Fibroblast of the aortic adventitia (primary cell): ENCODE results near the gene NCOA5. TPM values are rescaled to one million over a fixed set of nuclear protein-coding genes. Genes with fewer than 3 reads are reported as not detected.
A peak's percentile ranks its signal among the peaks of the same experiment; 100 is the strongest.

Experiments used
- DNase-seq: peaks from one replicate; pipeline ENCODE4 v3.0.0-alpha.2; 2010; ENCODE audit warnings: low read depth
- H3K4me3 ChIP-seq: 2 replicates; pipeline ENCODE4 v1.5.1; 2011; ENCODE audit warnings: low read depth, mild to moderate bottlenecking, control low read depth, low read length, moderate library complexity
- total RNA-seq: library from RNA; depleted of rRNA; stranded (reverse); fragments of >200 nt; gene quantifications from 2 replicates; pipeline ENCODE4 v1.2.3, GENCODE V29; 2012; ENCODE audit warnings: low replicate concordance
- TF ChIP-seq, protein P1 (sequence below): IDR thresholded peaks from 2 replicates; pipeline ENCODE4 v1.5.1; 2011; ENCODE audit warnings: mild to moderate bottlenecking, low read length, control low read depth, inconsistent platforms; ENCODE audit not compliant: insufficient read depth

The NCOA5 gene
- total RNA-seq, 1 donor = 24.0 TPM

DNA sequence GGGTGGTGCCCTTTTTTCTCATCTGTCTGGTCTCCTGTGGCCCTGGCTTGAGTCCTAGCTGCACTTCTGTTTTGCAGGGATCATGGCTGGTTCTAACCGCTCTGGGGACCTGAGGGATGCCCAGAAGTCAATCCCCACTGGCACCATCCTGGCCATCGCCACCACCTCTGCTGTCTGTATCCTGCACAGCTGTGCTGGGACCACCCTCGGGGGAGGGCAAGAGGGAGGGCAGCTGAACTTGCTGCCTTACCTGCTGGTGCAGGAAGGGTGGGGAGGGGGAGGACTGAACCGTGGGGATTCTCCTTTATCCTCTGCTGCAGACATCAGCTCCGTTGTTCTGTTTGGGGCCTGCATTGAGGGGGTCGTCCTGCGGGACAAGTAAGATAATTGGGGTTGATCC, 46.2 kb downstream of the NCOA5 start:
- no peak for DNase-seq
- TF ChIP-seq, protein P1, sequence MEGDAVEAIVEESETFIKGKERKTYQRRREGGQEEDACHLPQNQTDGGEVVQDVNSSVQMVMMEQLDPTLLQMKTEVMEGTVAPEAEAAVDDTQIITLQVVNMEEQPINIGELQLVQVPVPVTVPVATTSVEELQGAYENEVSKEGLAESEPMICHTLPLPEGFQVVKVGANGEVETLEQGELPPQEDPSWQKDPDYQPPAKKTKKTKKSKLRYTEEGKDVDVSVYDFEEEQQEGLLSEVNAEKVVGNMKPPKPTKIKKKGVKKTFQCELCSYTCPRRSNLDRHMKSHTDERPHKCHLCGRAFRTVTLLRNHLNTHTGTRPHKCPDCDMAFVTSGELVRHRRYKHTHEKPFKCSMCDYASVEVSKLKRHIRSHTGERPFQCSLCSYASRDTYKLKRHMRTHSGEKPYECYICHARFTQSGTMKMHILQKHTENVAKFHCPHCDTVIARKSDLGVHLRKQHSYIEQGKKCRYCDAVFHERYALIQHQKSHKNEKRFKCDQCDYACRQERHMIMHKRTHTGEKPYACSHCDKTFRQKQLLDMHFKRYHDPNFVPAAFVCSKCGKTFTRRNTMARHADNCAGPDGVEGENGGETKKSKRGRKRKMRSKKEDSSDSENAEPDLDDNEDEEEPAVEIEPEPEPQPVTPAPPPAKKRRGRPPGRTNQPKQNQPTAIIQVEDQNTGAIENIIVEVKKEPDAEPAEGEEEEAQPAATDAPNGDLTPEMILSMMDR = no peak
- H3K4me3 ChIP-seq = no peak overlapping the region

DNA sequence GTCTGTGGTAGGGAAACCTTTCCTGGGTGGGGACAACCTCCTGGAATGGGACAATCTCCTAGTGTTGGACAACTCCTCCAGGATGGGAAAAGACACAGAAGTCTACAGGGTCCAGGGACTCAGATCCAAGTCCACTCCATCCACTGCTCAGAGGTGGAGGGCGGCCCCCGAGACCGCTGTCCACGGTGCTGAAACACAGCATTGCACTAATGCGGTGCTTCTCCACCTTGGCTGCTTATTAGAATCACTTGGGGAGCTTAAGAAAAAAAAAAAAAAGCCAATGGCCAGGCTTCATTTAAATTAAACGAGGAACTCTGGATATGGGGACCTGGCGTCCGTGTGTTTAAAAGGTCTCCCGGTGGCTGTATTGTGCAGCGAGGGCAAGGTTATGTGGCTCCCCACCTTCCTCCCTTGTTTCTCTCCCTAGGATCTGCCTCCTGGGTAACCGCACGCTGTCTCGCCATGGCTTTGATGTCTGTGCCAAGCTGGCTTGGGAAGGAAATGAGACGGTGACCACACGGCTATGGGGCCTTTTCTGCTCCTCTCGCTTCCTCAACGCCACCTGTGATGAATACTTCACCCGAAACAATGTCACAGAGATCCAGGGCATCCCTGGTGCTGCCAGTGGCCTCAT, 48.7 kb downstream of the NCOA5 start:
- TF ChIP-seq, protein P1 = no peak
- no peak overlapping the region for H3K4me3 ChIP-seq
- peak; percentile 41 for DNase-seq

DNA sequence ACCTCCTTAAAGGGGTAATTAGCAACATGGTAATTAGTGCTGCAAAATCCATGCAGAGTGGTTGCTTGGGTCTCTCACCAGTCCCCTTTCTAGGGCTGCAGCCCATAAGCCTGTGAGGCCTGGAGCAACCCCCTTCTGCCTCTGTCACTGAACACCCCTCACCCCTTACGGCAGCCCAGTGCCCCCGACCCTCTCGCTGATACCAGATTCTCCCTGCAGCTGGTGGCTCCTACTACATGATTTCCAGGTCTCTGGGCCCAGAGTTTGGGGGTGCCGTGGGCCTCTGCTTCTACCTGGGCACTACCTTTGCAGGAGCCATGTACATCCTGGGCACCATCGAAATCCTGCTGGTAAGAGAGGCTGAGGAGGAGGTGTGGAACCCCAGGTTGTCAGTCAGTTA, 52.7 kb downstream of the NCOA5 start:
- no peak overlapping the region for H3K4me3 ChIP-seq
- TF ChIP-seq, protein P1 = no peak
- no peak for DNase-seq

DNA sequence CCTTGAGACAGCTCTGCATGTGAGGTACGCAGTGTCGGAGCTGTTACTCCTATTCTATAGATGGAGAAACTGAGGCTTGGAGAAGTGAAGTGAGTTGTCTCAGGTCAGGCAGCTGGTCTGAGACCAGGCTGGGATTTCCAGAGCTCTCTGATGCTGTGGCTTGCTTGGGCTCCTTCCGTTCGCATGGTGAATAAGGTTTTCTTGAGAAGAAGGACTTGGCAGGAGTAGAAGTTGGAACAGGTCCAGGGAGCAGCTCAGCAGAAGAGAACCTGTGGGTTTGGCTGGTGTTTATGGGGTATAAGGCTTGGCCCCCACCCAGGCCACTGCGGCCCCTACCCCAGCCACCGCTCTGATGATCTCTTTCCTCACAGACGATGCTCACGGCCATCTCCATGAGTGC, 53.4 kb downstream of the NCOA5 start:
- no peak for DNase-seq
- TF ChIP-seq, protein P1 = no peak
- no peak overlapping the region for H3K4me3 ChIP-seq

DNA sequence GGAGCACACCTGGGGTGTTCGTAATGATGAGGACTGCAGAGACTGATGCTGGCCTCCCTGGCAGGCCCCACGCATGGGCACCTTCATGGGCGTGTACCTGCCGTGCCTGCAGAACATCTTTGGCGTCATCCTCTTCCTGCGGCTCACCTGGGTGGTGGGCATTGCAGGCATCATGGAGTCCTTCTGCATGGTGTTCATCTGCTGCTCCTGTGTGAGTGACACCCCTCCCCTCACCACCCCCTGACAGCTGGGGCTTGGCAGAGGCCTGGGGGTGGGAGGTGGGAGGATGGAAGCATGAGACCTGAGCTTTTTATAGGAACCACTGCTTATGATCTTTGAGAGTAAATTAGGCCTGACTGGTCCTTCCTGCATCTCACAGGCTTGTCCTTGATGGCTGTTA, 54.0 kb downstream of the NCOA5 start:
- no peak for DNase-seq
- no peak overlapping the region for H3K4me3 ChIP-seq
- TF ChIP-seq, protein P1 = no peak

DNA sequence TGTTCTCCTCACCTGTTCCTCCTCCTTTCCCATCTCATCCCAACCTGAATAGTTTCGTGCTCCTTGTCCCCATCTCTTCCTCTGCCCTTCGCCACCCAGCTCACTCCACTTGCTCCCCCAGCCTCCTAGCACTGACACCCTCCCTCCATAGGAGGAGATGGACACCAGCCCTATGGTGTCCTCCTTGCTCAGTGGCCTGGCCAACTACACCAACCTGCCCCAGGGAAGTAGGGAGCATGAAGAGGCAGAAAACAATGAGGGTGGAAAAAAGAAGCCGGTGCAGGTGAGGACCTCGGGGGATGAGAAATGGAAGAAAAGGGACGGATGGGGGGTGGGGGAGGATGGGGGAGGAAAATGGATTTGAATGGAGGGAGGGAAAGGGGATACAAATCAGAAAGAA, 54.5 kb downstream of the NCOA5 start:
- no peak overlapping the region for H3K4me3 ChIP-seq
- DNase-seq = no peak
- TF ChIP-seq, protein P1 = no peak

DNA sequence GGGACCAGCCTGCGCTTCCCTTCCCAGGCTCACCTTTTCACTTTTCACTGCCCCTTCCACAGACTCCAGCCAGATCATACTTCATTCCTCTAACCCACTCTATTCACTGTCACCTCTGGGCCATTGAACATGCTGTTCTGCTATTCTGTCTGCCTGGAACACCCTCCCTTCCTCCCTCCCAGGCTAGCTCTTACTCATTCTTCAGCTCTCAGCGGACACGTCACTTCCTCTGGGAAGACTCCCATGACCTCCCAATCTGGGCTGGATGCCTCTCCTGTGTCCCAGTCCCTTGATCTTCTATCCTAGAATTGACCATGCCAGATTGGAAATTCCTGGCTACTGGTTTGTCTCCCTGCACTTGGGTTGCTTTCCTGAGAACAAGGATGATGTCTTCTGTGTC, 55.7 kb downstream of the NCOA5 start:
- TF ChIP-seq, protein P1 = no peak
- no peak overlapping the region for H3K4me3 ChIP-seq
- no peak for DNase-seq
